K562 (cell line): ENCODE measurements around the gene KIF5C. TPM values are rescaled to one million over a fixed set of nuclear protein-coding genes. Genes with fewer than 3 reads are reported as not detected.

Source experiments
- ATAC-seq: fragments of 200-7000 bp; cut with Tn5 transposase; 3 replicates; pipeline ENCODE4 v1.9.1; 2020; ENCODE audit warnings: moderate library complexity
- BruUV-seq: library from RNA; stranded (reverse); fragments of 400-500 nt; replicated peaks from 2 replicates; lab custom pipeline; 2021; lab: Mats Ljungman, UMichigan
- CTCF ChIA-PET: fragments of 300-600 bp; formaldehyde crosslinking; extraction: SDS; loops from one replicate; lab custom pipeline; 2021; ENCODE audit warnings: low intra/inter-chr PET ratio; lab: Yijun Ruan, JAX
- POLR2A ChIA-PET: fragments of 300-600, 350-650 bp; sonication (Branson Sonifier 250); formaldehyde crosslinking; extraction: SDS; loops from one replicate; lab custom pipeline; 2021; ENCODE audit warnings: antibody characterized with exemption, inconsistent platforms; lab: Yijun Ruan, JAX
- DNase-seq, 4 experiments: peaks; one replicate each; pipeline versions ENCODE4 v3.0.0 to v3.0.0-alpha.2; 2011 to 2018; ENCODE audit warnings: low spot score in 3 of 4, mixed read lengths in 3 of 4; ENCODE audit errors: extremely low read depth in 1 of 4
- FAIRE-seq: peaks from 2 replicates; lab custom pipeline; 2011; peaks lifted over from hg19 to GRCh38; lab: Jason Lieb, UNC
- H2AFZ ChIP-seq: 2 replicates; pipeline ENCODE4 v1.6.0; 2011; ENCODE audit warnings: low read depth, low read length, control low read depth, inconsistent platforms
- H3K27ac ChIP-seq: fragments of 200-600 bp; 3 replicates; pipeline ENCODE4 v1.8.0; 2011; ENCODE audit warnings: low read depth, mild to moderate bottlenecking, control low read depth, inconsistent platforms, low read length, moderate library complexity, mixed read lengths; ENCODE audit errors: extremely low read depth
- H3K27me3 ChIP-seq, 2 experiments: fragments of 300-600 bp in 1 of 2; 2 replicates in 1 of 2; 3 replicates in 1 of 2; pipeline versions ENCODE4 v1.6.0 to v1.8.0; 2011; ENCODE audit warnings: inconsistent platforms in 2 of 2, low read length in 2 of 2, mild to moderate bottlenecking in 1 of 2, mixed read lengths in 1 of 2, moderate library complexity in 1 of 2; ENCODE audit not compliant: control insufficient read depth in 2 of 2, insufficient read depth in 2 of 2
- H3K36me3 ChIP-seq: fragments of 300-600 bp; 3 replicates; pipeline ENCODE4 v1.8.0; 2011; ENCODE audit warnings: mild to moderate bottlenecking, low read length, inconsistent platforms; ENCODE audit not compliant: control insufficient read depth, insufficient read depth
- H3K4me1 ChIP-seq, 2 experiments: fragments of 200-600 bp in 1 of 2; replicated peaks in 1 of 2; 2 replicates in 1 of 2; 3 replicates in 1 of 2; pipeline versions ENCODE4 v1.5.1 to v1.8.0; 2011; ENCODE audit warnings: inconsistent platforms in 2 of 2, low read length in 2 of 2, mild to moderate bottlenecking in 1 of 2, mixed read lengths in 1 of 2, moderate library complexity in 1 of 2; ENCODE audit not compliant: control insufficient read depth in 2 of 2, insufficient read depth in 2 of 2
- H3K4me2 ChIP-seq: 2 replicates; pipeline ENCODE4 v1.6.1; 2011; ENCODE audit warnings: low read length, control low read depth, inconsistent platforms, mixed read lengths; ENCODE audit not compliant: insufficient read depth
- H3K4me3 ChIP-seq: fragments of 200-600 bp; sonication (generic), shearing (Covaris generic); 2 replicates; pipeline ENCODE4 v1.5.1; 2016; ENCODE audit warnings: control low read depth, inconsistent platforms
- H3K79me2 ChIP-seq: fragments of 200-600 bp; 3 replicates; pipeline ENCODE4 v1.8.0; 2011; ENCODE audit warnings: low read length, inconsistent platforms; ENCODE audit not compliant: control insufficient read depth, insufficient read depth
- H3K9ac ChIP-seq, 2 experiments: 2 replicates each; pipeline versions ENCODE4 v1.6.0 to v1.6.1; 2011; ENCODE audit warnings: low read depth in 2 of 2, low read length in 2 of 2, control low read depth in 1 of 2, inconsistent platforms in 1 of 2, mild to moderate bottlenecking in 1 of 2, mixed read lengths in 1 of 2; ENCODE audit not compliant: insufficient read depth in 1 of 2
- H3K9me1 ChIP-seq: one replicate; pipeline ENCODE4 v1.6.0; 2011; ENCODE audit warnings: inconsistent platforms, mild to moderate bottlenecking, low read length, moderate library complexity; ENCODE audit not compliant: control insufficient read depth, insufficient read depth
- H3K9me3 ChIP-seq: replicated peaks from 2 replicates; pipeline ENCODE4 v1.5.1; 2011; ENCODE audit warnings: low read depth, low read length, inconsistent platforms; ENCODE audit not compliant: control insufficient read depth, insufficient read depth
- H4K20me1 ChIP-seq: replicated peaks from 2 replicates; pipeline ENCODE4 v1.6.1; 2011; ENCODE audit warnings: low read length, inconsistent platforms, mixed read lengths; ENCODE audit not compliant: control insufficient read depth, insufficient read depth
- NCOA4 ChIP-seq: fragments of 450-650 bp; IDR thresholded peaks from 2 replicates; pipeline ENCODE4 v1.6.1; 2018; ENCODE audit warnings: mild to moderate bottlenecking; ENCODE audit not compliant: partially characterized antibody
- NFIX ChIP-seq: fragments of 250-450 bp; sonication (Bioruptor Pico); IDR thresholded peaks from 2 replicates; pipeline ENCODE4 v1.4.0; 2020; ENCODE audit warnings: low read depth, mild to moderate bottlenecking, moderate library complexity
- RBBP5 ChIP-seq: fragments of 200-600 bp; sonication (generic); IDR thresholded peaks from 2 replicates; pipeline ENCODE4 v1.6.1; 2012; ENCODE audit warnings: borderline replicate concordance, mild to moderate bottlenecking, low read length, control low read depth, inconsistent platforms; ENCODE audit not compliant: insufficient read depth, poor library complexity, severe bottlenecking
- ZC3H4 ChIP-seq: sonication (generic); formaldehyde crosslinking; IDR thresholded peaks from 2 replicates; pipeline ENCODE4 v1.9.0; 2021; ENCODE audit warnings: missing genetic modification reagents, borderline replicate concordance
- WGBS: fragments of 100-300 bp; shearing (Covaris generic); methylation state at CpG from one replicate; pipeline ENCODE4 v1.1.6; 2016; ENCODE audit warnings: low coverage, mixed read lengths; ENCODE audit not compliant: insufficient coverage; ENCODE audit errors: missing lambda C conversion rate; 5-methylcytosine and 5-hydroxymethylcytosine counted together
- in situ Hi-C: fragments of 300-500 bp; cut with MboI; formaldehyde crosslinking; loops from 4 replicates; pipeline ENCODE4 v1.15.0; 2018; ENCODE audit warnings: inconsistent platforms, mixed read lengths
- intact Hi-C: fragments of 100-400 bp; cut with micrococcal nuclease; formaldehyde crosslinking; loops from 2 replicates; pipeline ENCODE4 v1.14.2; 2022
- polyA plus RNA-seq, 8 experiments: library from polyadenylated mRNA; depleted of rRNA in 4 of 8; stranded (reverse) in 5 of 8; unstranded in 3 of 8; fragments of >200 nt; fragmentation: Nextera tagmentation in 2 of 8; fragmentation: Illumina TruSeq in 1 of 8; extraction: Ambion mirVana in 2 of 8; extraction: Trizol in 1 of 8; gene quantifications; 2 replicates each; pipeline versions ENCODE4 v1.2.1 to v1.2.3, GENCODE V29; 2011 to 2014; ENCODE audit warnings: inconsistent platforms in 1 of 8, missing spikeins in 1 of 8
- total RNA-seq, 7 experiments: library from RNA; depleted of rRNA in 6 of 7; stranded (reverse); fragments of >200 nt in 6 of 7; fragmentation: Illumina TruSeq in 2 of 7; extraction: Trizol in 2 of 7; gene quantifications; 2 replicates each; pipeline versions ENCODE4 v1.2.1 to v1.2.3, GENCODE V29; 2011 to 2021; ENCODE audit warnings: low replicate concordance in 1 of 7
- TF ChIP-seq, protein P1 (sequence below): IDR thresholded peaks from 3 replicates; pipeline ENCODE4 v1.6.1; 2011; ENCODE audit warnings: borderline replicate concordance, mild to moderate bottlenecking, moderate library complexity; ENCODE audit not compliant: insufficient read length; ENCODE audit errors: extremely low read depth
- TF ChIP-seq, protein P2 (sequence below): sonication (generic); IDR thresholded peaks from 2 replicates; pipeline ENCODE4 v1.6.1; 2016

KIF5C gene
- total and polyA plus RNA-seq, 9 of the 15 experiments (the other 6 are each of a cell fraction or from before 2014, with no cell fraction given) = 0.01 to 0.09 (median 0.01) TPM; not detected in 6

DNA sequence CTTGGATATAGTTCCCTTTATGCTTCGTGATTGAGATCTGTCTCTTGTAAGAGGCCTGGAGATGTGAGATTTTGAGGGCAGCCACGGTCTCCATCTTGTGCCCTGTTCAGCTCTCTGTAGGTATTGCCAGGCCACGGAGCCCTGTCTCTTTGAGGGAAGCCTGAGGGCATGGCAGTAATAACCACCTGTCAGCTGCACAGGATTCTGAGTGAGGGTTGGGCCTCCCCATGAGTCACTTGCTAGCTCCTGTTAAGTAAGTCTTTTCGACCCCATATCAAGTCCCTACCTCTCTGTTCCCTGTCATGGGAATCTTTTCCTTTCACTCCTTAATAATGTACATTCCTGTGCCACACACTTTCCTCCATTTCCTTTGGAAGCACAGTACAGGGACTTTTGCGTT, 183.9 kb downstream of the KIF5C start:
- CTCF ChIA-PET = no interaction called here
- TF ChIP-seq NCOA4 (no peak), ZC3H4 (no peak), RBBP5 (no peak), NFIX (CRISPR knock-in tag) (no peak)
- TF ChIP-seq, protein P1, sequence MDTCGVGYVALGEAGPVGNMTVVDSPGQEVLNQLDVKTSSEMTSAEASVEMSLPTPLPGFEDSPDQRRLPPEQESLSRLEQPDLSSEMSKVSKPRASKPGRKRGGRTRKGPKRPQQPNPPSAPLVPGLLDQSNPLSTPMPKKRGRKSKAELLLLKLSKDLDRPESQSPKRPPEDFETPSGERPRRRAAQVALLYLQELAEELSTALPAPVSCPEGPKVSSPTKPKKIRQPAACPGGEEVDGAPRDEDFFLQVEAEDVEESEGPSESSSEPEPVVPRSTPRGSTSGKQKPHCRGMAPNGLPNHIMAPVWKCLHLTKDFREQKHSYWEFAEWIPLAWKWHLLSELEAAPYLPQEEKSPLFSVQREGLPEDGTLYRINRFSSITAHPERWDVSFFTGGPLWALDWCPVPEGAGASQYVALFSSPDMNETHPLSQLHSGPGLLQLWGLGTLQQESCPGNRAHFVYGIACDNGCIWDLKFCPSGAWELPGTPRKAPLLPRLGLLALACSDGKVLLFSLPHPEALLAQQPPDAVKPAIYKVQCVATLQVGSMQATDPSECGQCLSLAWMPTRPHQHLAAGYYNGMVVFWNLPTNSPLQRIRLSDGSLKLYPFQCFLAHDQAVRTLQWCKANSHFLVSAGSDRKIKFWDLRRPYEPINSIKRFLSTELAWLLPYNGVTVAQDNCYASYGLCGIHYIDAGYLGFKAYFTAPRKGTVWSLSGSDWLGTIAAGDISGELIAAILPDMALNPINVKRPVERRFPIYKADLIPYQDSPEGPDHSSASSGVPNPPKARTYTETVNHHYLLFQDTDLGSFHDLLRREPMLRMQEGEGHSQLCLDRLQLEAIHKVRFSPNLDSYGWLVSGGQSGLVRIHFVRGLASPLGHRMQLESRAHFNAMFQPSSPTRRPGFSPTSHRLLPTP = no peak
- TF ChIP-seq, protein P2, sequence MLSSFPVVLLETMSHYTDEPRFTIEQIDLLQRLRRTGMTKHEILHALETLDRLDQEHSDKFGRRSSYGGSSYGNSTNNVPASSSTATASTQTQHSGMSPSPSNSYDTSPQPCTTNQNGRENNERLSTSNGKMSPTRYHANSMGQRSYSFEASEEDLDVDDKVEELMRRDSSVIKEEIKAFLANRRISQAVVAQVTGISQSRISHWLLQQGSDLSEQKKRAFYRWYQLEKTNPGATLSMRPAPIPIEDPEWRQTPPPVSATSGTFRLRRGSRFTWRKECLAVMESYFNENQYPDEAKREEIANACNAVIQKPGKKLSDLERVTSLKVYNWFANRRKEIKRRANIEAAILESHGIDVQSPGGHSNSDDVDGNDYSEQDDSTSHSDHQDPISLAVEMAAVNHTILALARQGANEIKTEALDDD = no peak
- TF ChIP-seq, all 486 proteins: peak for 0
- Histone ChIP-seq H3K27me3 (no peaks in the 10 kb centered on the region), H3K79me2 (no peaks in the 10 kb centered on the region), H3K27ac (no peak overlapping the region), H3K4me3 (no peak overlapping the region), H3K4me2 (no peak overlapping the region), H4K20me1 (no peaks in the 10 kb centered on the region), H2AFZ (no peak overlapping the region), H3K4me1 (no peaks in the 10 kb centered on the region), H3K36me3 (no peaks in the 10 kb centered on the region), H3K9me1 (no peaks in the 10 kb centered on the region), H3K9ac (no peak overlapping the region), H3K9me3 (no peaks in the 10 kb centered on the region)
- DNase-seq (no peak), ATAC-seq (no peak), FAIRE-seq (no peak)
- POLR2A ChIA-PET = interaction anchor here (0.6 to 1.5 kb wide), 2 partner anchors 18 to 1430 kb away, joined by 3 read pairs; no protein-coding TSS in a partner anchor
- in situ Hi-C loops (no loop called here), intact Hi-C loops (no loop called here)
- no TSS peak for BruUV-seq
- 0% methylated on average over 5 of the region's 5 CpGs for WGBS
